Measurements from ENCODE around the gene NPPA. TPM values are rescaled to one million over a fixed set of nuclear protein-coding genes. Genes with fewer than 3 reads are reported as not detected.

The NPPA gene
- total and polyA plus RNA-seq, 9 of the 15 experiments (the other 6 are each of a cell fraction or from before 2014, with no cell fraction given), result not detected

GRCh38 chr1:11841245-11842153 is 6.1 kb downstream of the NPPA start (continued):
- TF ChIP-seq TCF3 (CRISPR knock-in tag; IDR thresholded peaks at IDR 0.05) (peak; percentile 43; the same call in 1 of the 2 replicates), BHLHE40 (IDR thresholded peaks at IDR 0.05; ENCODE audit: low read length) (peak; percentile 91), REST (IDR thresholded peaks at IDR 0.05; ENCODE audit: borderline replicate concordance) (no peak), REST (CRISPR knock-in tag; IDR thresholded peaks at IDR 0.05; ENCODE audit: low read depth) (no peak), ATF2 (CRISPR knock-in tag; IDR thresholded peaks at IDR 0.05) (peak; percentile 90; the same call in 1 of the 2 replicates), RFX1 (IDR thresholded peaks at IDR 0.05) (no peak), ZNF143 (CRISPR knock-in tag; IDR thresholded peaks at IDR 0.05) (peak; percentile 49), NR2F6 (CRISPR knock-in tag; IDR thresholded peaks at IDR 0.05) (no peak), MAZ (CRISPR knock-in tag; conservative IDR thresholded peaks at IDR 0.05 in 1 of 2, IDR thresholded peaks at IDR 0.05 in 1 of 2) (peak in 1 of 2 experiments; percentile 33; a peak in 1 of 4 replicates), ZNF584 (CRISPR knock-in tag; IDR thresholded peaks at IDR 0.05; ENCODE audit: low read depth) (peak; percentile 88; the same call in 1 of the 2 replicates), RBFOX2 (IDR thresholded peaks at IDR 0.05; ENCODE audit: low read depth, low read length) (0 out of 2 replicates have a peak, but pooled peaks have one; percentile 29), TRIM28 (IDR thresholded peaks at IDR 0.05) (no peak), GTF2A2 (tag; IDR thresholded peaks at IDR 0.05) (0 out of 2 replicates have a peak, but pooled peaks have one; percentile 19), MXD1 (CRISPR knock-in tag; IDR thresholded peaks at IDR 0.05; ENCODE audit: borderline replicate concordance, poor library complexity, severe bottlenecking) (no peak), USF1 (CRISPR knock-in tag; IDR thresholded peaks at IDR 0.05) (peak; percentile 61), POLR3A (IDR thresholded peaks at IDR 0.05; ENCODE audit: borderline replicate concordance, extremely low read depth, insufficient read depth, insufficient read length) (no peak)

Data from K562 (cell line).